Measurements from ENCODE around the gene TBC1D10A.

DNA sequence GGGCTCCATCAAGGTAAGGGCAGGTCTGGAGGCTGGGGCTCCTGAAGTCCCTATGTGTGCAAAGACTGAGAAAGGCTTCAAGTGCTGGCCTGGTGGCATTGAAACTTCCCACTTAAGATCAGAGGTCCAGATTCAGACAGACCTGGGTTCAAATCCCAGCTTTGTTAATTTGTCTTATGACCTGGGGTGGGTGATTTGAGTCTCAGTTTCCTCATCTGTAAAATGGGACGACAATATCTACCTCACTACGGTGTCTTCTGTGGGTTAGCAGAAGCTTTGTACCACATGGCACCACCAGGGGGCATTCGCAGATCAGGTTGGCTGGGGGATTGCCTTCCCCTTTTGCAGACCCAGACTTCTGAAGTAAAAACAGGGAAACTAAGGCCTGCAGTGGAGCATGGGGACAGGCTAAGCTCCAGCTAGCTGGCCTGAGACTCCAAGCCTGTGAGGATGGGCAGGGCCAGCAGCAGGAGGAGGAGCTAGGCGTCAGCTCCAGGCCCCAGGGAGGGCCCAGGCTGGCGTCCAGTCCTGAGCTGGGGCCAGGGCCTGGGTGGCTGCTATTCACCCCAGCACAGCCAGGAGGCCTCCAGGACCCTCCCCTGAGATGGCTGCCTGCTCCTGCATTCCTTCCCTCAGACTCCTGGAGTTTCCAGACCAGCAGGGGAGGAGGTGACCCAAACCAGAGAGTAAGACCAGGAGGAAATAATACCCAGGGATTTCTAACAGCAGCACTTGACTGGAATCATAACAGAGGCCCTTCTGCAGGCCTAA lies 38.9 kb downstream of the TBC1D10A start:
- TF ChIP-seq, protein P1, sequence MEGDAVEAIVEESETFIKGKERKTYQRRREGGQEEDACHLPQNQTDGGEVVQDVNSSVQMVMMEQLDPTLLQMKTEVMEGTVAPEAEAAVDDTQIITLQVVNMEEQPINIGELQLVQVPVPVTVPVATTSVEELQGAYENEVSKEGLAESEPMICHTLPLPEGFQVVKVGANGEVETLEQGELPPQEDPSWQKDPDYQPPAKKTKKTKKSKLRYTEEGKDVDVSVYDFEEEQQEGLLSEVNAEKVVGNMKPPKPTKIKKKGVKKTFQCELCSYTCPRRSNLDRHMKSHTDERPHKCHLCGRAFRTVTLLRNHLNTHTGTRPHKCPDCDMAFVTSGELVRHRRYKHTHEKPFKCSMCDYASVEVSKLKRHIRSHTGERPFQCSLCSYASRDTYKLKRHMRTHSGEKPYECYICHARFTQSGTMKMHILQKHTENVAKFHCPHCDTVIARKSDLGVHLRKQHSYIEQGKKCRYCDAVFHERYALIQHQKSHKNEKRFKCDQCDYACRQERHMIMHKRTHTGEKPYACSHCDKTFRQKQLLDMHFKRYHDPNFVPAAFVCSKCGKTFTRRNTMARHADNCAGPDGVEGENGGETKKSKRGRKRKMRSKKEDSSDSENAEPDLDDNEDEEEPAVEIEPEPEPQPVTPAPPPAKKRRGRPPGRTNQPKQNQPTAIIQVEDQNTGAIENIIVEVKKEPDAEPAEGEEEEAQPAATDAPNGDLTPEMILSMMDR (IDR thresholded peaks at IDR 0.05): peak in 3 of 4 experiments; percentile 70 to 94 (median 94)
- TF ChIP-seq POLR2A (IDR thresholded peaks at IDR 0.05) (peak; percentile 55), POLR2AphosphoS5 (IDR thresholded peaks at IDR 0.05) (peak; percentile 83)

Measured in prostate gland (tissue), 2 donors.